HCT116 (cell line): ENCODE measurements around the gene CADPS2. TPM values are rescaled to one million over a fixed set of nuclear protein-coding genes. Genes with fewer than 3 reads are reported as not detected.

Experiments used
- ATAC-seq: fragments of 200-7000 bp; cut with Tn5 transposase; 2 replicates; pipeline ENCODE4 v1.9.1; 2020; ENCODE audit warnings: mild to moderate bottlenecking, moderate library complexity
- BruUV-seq: library from RNA; stranded (reverse); fragments of 400-500 nt; replicated peaks from 2 replicates; lab custom pipeline; 2021; lab: Mats Ljungman, UMichigan
- CTCF ChIA-PET: fragments of 300-600 bp; sonication (Branson Sonifier 250); formaldehyde crosslinking; loops from one replicate; lab custom pipeline; 2021; ENCODE audit warnings: antibody characterized with exemption; lab: Charles Lee
- POLR2A ChIA-PET: fragments of 300-600, 350-600 bp; sonication (Branson Sonifier 250); formaldehyde crosslinking; loops from one replicate; lab custom pipeline; 2021; ENCODE audit warnings: antibody characterized with exemption; lab: Charles Lee
- RAD21 ChIA-PET, 2 experiments: fragments of 300-600 bp; sonication (Branson Sonifier 250); formaldehyde crosslinking; loops; one replicate each; lab custom pipeline; 2023; ENCODE audit warnings: low total read pairs in 2 of 2; ENCODE audit not compliant: uncharacterized antibody in 2 of 2, unreplicated experiment in 2 of 2, low non-redundant PET in 1 of 2; lab: Charles Lee
- DNase-seq: peaks from one replicate; pipeline ENCODE4 v3.0.0-alpha.2; 2010; ENCODE audit warnings: low read depth, low spot score
- H2AFZ ChIP-seq: fragments of 200-600 bp; shearing (Covaris generic), sonication (generic); 2 replicates; pipeline ENCODE4 v1.6.1; 2017; ENCODE audit warnings: low read depth, mixed run types, mixed read lengths, antibody characterized with exemption, low read length; ENCODE audit not compliant: poor library complexity, severe bottlenecking
- H3K27ac ChIP-seq: 2 replicates; pipeline ENCODE4 v1.5.1; 2012; ENCODE audit warnings: low read depth, low read length
- H3K27me3 ChIP-seq: fragments of 200-600 bp; sonication (generic); 2 replicates; pipeline ENCODE4 v1.6.1; 2016; ENCODE audit warnings: mixed run types, low read length, mixed read lengths; ENCODE audit not compliant: insufficient read depth
- H3K36me3 ChIP-seq, 2 experiments: fragments of 200-500 bp in 1 of 2; fragments of 200-600 bp in 1 of 2; sonication (Bioruptor generic) in 1 of 2; sonication (generic) in 1 of 2; 2 replicates each; pipeline versions ENCODE4 v1.5.1 to v1.6.1; 2014 to 2016; ENCODE audit warnings: low read length in 2 of 2, inconsistent platforms in 1 of 2, mixed read lengths in 1 of 2, mixed run types in 1 of 2; ENCODE audit not compliant: insufficient read depth in 2 of 2, control insufficient read depth in 1 of 2
- H3K4me1 ChIP-seq, 2 experiments: fragments of 200-600 bp in 1 of 2; sonication (generic) in 1 of 2; 2 replicates each; pipeline versions ENCODE4 v1.5.1 to v1.6.1; 2012 to 2017; ENCODE audit warnings: low read length in 2 of 2, inconsistent platforms in 1 of 2, mild to moderate bottlenecking in 1 of 2, mixed read lengths in 1 of 2, mixed run types in 1 of 2, moderate library complexity in 1 of 2; ENCODE audit not compliant: insufficient read depth in 2 of 2, control insufficient read depth in 1 of 2
- H3K4me2 ChIP-seq: fragments of 200-600 bp; sonication (generic); 2 replicates; pipeline ENCODE4 v1.6.1; 2017; ENCODE audit warnings: mixed run types, low read length, mixed read lengths
- H3K4me3 ChIP-seq, 2 experiments: fragments of 200-600 bp in 1 of 2; sonication (generic) in 1 of 2; replicated peaks in 1 of 2; 2 replicates each; pipeline ENCODE4 v1.5.1; 2011 to 2016; ENCODE audit warnings: low read length in 2 of 2, control low read depth in 1 of 2, low read depth in 1 of 2, mild to moderate bottlenecking in 1 of 2, mixed read lengths in 1 of 2, mixed run types in 1 of 2
- H3K79me2 ChIP-seq: fragments of 200-600 bp; sonication (generic); 2 replicates; pipeline ENCODE4 v1.6.1; 2017; ENCODE audit warnings: mild to moderate bottlenecking, mixed run types, low read length, moderate library complexity, mixed read lengths; ENCODE audit not compliant: insufficient read depth
- H3K9ac ChIP-seq: fragments of 200-600 bp; sonication (generic); 2 replicates; pipeline ENCODE4 v1.6.1; 2016; ENCODE audit warnings: low read length, mixed read lengths
- H3K9me2 ChIP-seq: fragments of 200-600 bp; sonication (generic), shearing (Covaris generic); 2 replicates; pipeline ENCODE4 v1.6.1; 2017; ENCODE audit warnings: mixed run types, mild to moderate bottlenecking, moderate library complexity; ENCODE audit not compliant: insufficient read depth
- H3K9me3 ChIP-seq, 2 experiments: fragments of 200-500 bp in 1 of 2; fragments of 200-600 bp in 1 of 2; sonication (Bioruptor generic) in 1 of 2; sonication (generic) in 1 of 2; 2 replicates each; pipeline ENCODE4 v1.6.1; 2014 to 2017; ENCODE audit warnings: low read length in 2 of 2, mixed read lengths in 2 of 2, inconsistent platforms in 1 of 2, low read depth in 1 of 2, mild to moderate bottlenecking in 1 of 2, mixed run types in 1 of 2, moderate library complexity in 1 of 2; ENCODE audit not compliant: control insufficient read depth in 1 of 2, insufficient read depth in 1 of 2
- H4K20me1 ChIP-seq: fragments of 200-600 bp; sonication (generic), shearing (Covaris generic); 2 replicates; pipeline ENCODE4 v1.6.1; 2017; ENCODE audit warnings: mixed run types, mild to moderate bottlenecking, moderate library complexity; ENCODE audit not compliant: insufficient read depth
- EGR1 ChIP-seq: IDR thresholded peaks from 2 replicates; pipeline ENCODE4 v1.6.1; 2012; ENCODE audit warnings: low read depth
- ELF1 ChIP-seq: IDR thresholded peaks from 2 replicates; pipeline ENCODE4 v1.6.1; 2012; ENCODE audit warnings: low read depth, borderline replicate concordance
- EZH2phosphoT487 ChIP-seq: fragments of 200-600 bp; IDR thresholded peaks from 2 replicates; pipeline ENCODE4 v1.6.1; 2018; ENCODE audit warnings: antibody characterized with exemption, borderline replicate concordance
- JUND ChIP-seq: IDR thresholded peaks from 2 replicates; pipeline ENCODE4 v1.6.1; 2012
- MAX ChIP-seq: IDR thresholded peaks from 2 replicates; pipeline ENCODE4 v1.6.1; 2012
- POLR2AphosphoS5 ChIP-seq: IDR thresholded peaks from 2 replicates; pipeline ENCODE4 v1.6.1; 2011; ENCODE audit warnings: mild to moderate bottlenecking, low read depth, low read length, moderate library complexity
- RAD21 ChIP-seq: IDR thresholded peaks from 2 replicates; pipeline ENCODE4 v1.6.1; 2012; ENCODE audit warnings: low read depth, mild to moderate bottlenecking
- REST ChIP-seq: IDR thresholded peaks from 2 replicates; pipeline ENCODE4 v1.6.1; 2012; ENCODE audit warnings: low read depth
- SP1 ChIP-seq: IDR thresholded peaks from 2 replicates; pipeline ENCODE4 v1.6.1; 2012; ENCODE audit warnings: low read depth
- SRF ChIP-seq: IDR thresholded peaks from 2 replicates; pipeline ENCODE4 v1.6.1; 2012; ENCODE audit warnings: low read depth
- YY1 ChIP-seq: IDR thresholded peaks from 2 replicates; pipeline ENCODE4 v1.6.1; 2011; ENCODE audit warnings: low read length, low read depth, moderate library complexity, mild to moderate bottlenecking; ENCODE audit not compliant: insufficient replicate concordance; ENCODE audit errors: extremely low read depth
- ZBTB33 ChIP-seq: IDR thresholded peaks from 2 replicates; pipeline ENCODE4 v1.6.1; 2011; ENCODE audit warnings: mild to moderate bottlenecking, low read length, moderate library complexity; ENCODE audit not compliant: insufficient replicate concordance; ENCODE audit errors: extremely low read depth
- ZFX ChIP-seq: fragments of 450-650 bp; IDR thresholded peaks from 2 replicates; pipeline ENCODE4 v1.6.1; 2017
- intact Hi-C: fragments of 100-400 bp; cut with micrococcal nuclease; formaldehyde crosslinking; loops from 2 replicates; pipeline ENCODE4 v1.10.0; 2022
- total RNA-seq: library from RNA; stranded (reverse); gene quantifications from one replicate; pipeline ENCODE4 v1.2.1, GENCODE V29; 2021; ENCODE audit not compliant: unreplicated experiment

The CADPS2 gene
- total RNA-seq, 1 experiment from 2014 or later = 7.5 TPM

GRCh38 chr7:122602800-122603199 is 283.5 kb downstream of the CADPS2 start:
- TF ChIP-seq ZBTB33 (no peak), MAX (no peak), SRF (no peak), YY1 (no peak), EZH2phosphoT487 (no peak), SP1 (no peak), ZFX (no peak), ELF1 (no peak), REST (no peak), EGR1 (no peak), RAD21 (no peak), POLR2AphosphoS5 (no peak), JUND (no peak)
- H2AFZ ChIP-seq = no peak overlapping the region
- no peak overlapping the region for H3K4me3 ChIP-seq
- H3K9me3 ChIP-seq = no peaks in the 10 kb centered on the region
- no peak overlapping the region for H3K27ac ChIP-seq
- no peaks in the 10 kb centered on the region for H3K36me3 ChIP-seq
- H3K27me3 ChIP-seq = no peaks in the 10 kb centered on the region
- intact Hi-C loops = no loop called here
- no TSS peak for BruUV-seq
- DNase-seq (no peak), ATAC-seq (no peak)
- H3K79me2 ChIP-seq = no peaks in the 10 kb centered on the region
- ChIA-PET CTCF (no interaction called here), POLR2A (no interaction called here), RAD21 (no interaction called here)
- H3K9me2 ChIP-seq = no peaks in the 10 kb centered on the region
- H4K20me1 ChIP-seq = no peaks in the 10 kb centered on the region
- no peaks in the 10 kb centered on the region for H3K4me1 ChIP-seq
- no peak overlapping the region for H3K4me2 ChIP-seq
- H3K9ac ChIP-seq = no peak overlapping the region
